ENCODE results near the gene RMND1.

Gene RMND1

GRCh38 chr6:151381722-151382121, 70.2 kb downstream of the RMND1 start:
- H3K27ac ChIP-seq (ENCODE audit: low read depth, low read length, poor library complexity, severe bottlenecking) = no peak overlapping the region
- peaks cover 16% of the 10 kb centered on the region for H3K4me1 ChIP-seq (ENCODE audit: insufficient read depth, low read length, severe bottlenecking)
- H3K4me2 ChIP-seq (ENCODE audit: low read length) = no peak overlapping the region
- no peaks in the 10 kb centered on the region for H4K20me1 ChIP-seq (ENCODE audit: insufficient read depth, low read length)
- H3K79me2 ChIP-seq (ENCODE audit: insufficient read depth, low read length) = peaks cover 82% of the 10 kb centered on the region
- H2AFZ ChIP-seq (ENCODE audit: low read length) = no peak overlapping the region
- no peaks in the 10 kb centered on the region for H3K27me3 ChIP-seq (ENCODE audit: insufficient read depth, low read length)
- no peaks in the 10 kb centered on the region for H3F3A ChIP-seq (ENCODE audit: insufficient read depth, low read length)
- no peak overlapping the region for H3K4me3 ChIP-seq (ENCODE audit: low read depth, low read length, poor library complexity, severe bottlenecking)
- H3K9ac ChIP-seq (ENCODE audit: low read length) = no peak overlapping the region
- TF ChIP-seq CTCF (IDR thresholded peaks at IDR 0.05; ENCODE audit: low read length) = no peak
- no peak for TF ChIP-seq EZH2 (IDR thresholded peaks at IDR 0.05; ENCODE audit: borderline replicate concordance, low read length)
- no peaks in the 10 kb centered on the region; the same call in 1 of the 2 replicates for H3K9me3 ChIP-seq (ENCODE audit: low read length)
- peaks cover 5% of the 10 kb centered on the region; the same call in 1 of the 2 replicates for H3K36me3 ChIP-seq (ENCODE audit: insufficient read depth, low read length)
- H3K9me2 ChIP-seq (ENCODE audit: low read depth, low read length) = no peaks in the 10 kb centered on the region

- H3K4me1 ChIP-seq (ENCODE audit: insufficient read depth, low read length, severe bottlenecking) = peaks cover 23% of the 10 kb centered on the region
- no peaks in the 10 kb centered on the region for H3F3A ChIP-seq (ENCODE audit: insufficient read depth, low read length)
- no peak overlapping the region for H3K4me3 ChIP-seq (ENCODE audit: low read depth, low read length, poor library complexity, severe bottlenecking)
- no peak overlapping the region for H2AFZ ChIP-seq (ENCODE audit: low read length)
- H3K27me3 ChIP-seq (ENCODE audit: insufficient read depth, low read length) = no peaks in the 10 kb centered on the region
- no peak overlapping the region; the same call in 1 of the 2 replicates for H3K4me2 ChIP-seq (ENCODE audit: low read length)
- H3K9me3 ChIP-seq (ENCODE audit: low read length) = no peaks in the 10 kb centered on the region; the same call in 1 of the 2 replicates
- TF ChIP-seq EZH2 (IDR thresholded peaks at IDR 0.05; ENCODE audit: borderline replicate concordance, low read length) = no peak
- TF ChIP-seq CTCF (IDR thresholded peaks at IDR 0.05; ENCODE audit: low read length) = no peak
- no peaks in the 10 kb centered on the region for H4K20me1 ChIP-seq (ENCODE audit: insufficient read depth, low read length)
- H3K36me3 ChIP-seq (ENCODE audit: insufficient read depth, low read length) = peaks cover 5% of the 10 kb centered on the region; the same call in 1 of the 2 replicates
- no peak overlapping the region for H3K9ac ChIP-seq (ENCODE audit: low read length)
- H3K27ac ChIP-seq (ENCODE audit: low read depth, low read length, poor library complexity, severe bottlenecking) = no peak overlapping the region
- H3K79me2 ChIP-seq (ENCODE audit: insufficient read depth, low read length) = peaks cover 82% of the 10 kb centered on the region
- H3K9me2 ChIP-seq (ENCODE audit: low read depth, low read length) = no peaks in the 10 kb centered on the region
Observed at GRCh38 chr6:151380848-151381205, 71.1 kb downstream of the RMND1 start.

GRCh38 chr6:151379933-151380847, 71.7 kb downstream of the RMND1 start:
- H3K27ac ChIP-seq (ENCODE audit: low read depth, low read length, poor library complexity, severe bottlenecking) = peak overlapping the region; percentile 10
- no peak overlapping the region for H3K4me3 ChIP-seq (ENCODE audit: low read depth, low read length, poor library complexity, severe bottlenecking)
- no peak overlapping the region; the same call in 1 of the 2 replicates for H3K4me2 ChIP-seq (ENCODE audit: low read length)

More at GRCh38 chr6:151379933-151380847, 71.7 kb downstream of the RMND1 start:
- no peak for TF ChIP-seq EZH2 (IDR thresholded peaks at IDR 0.05; ENCODE audit: borderline replicate concordance, low read length)
- TF ChIP-seq CTCF (IDR thresholded peaks at IDR 0.05; ENCODE audit: low read length) = no peak
- Histone ChIP-seq H3F3A (ENCODE audit: insufficient read depth, low read length) (no peaks in the 10 kb centered on the region), H3K27me3 (ENCODE audit: insufficient read depth, low read length) (no peaks in the 10 kb centered on the region), H4K20me1 (ENCODE audit: insufficient read depth, low read length) (no peaks in the 10 kb centered on the region), H3K9me2 (ENCODE audit: low read depth, low read length) (no peaks in the 10 kb centered on the region), H3K79me2 (ENCODE audit: insufficient read depth, low read length) (peaks cover 82% of the 10 kb centered on the region), H3K4me1 (ENCODE audit: insufficient read depth, low read length, severe bottlenecking) (peaks cover 23% of the 10 kb centered on the region), H3K36me3 (ENCODE audit: insufficient read depth, low read length) (peaks cover 5% of the 10 kb centered on the region), H3K9ac (ENCODE audit: low read length) (no peak overlapping the region), H3K9me3 (ENCODE audit: low read length) (no peaks in the 10 kb centered on the region; the same call in 1 of the 2 replicates), H2AFZ (ENCODE audit: low read length) (no peak overlapping the region)

All from OCI-LY1 (cell line).